ENCODE results near the gene SH3PXD2A.
"Not testable (repeated sequence)": the region's sequence is repeated elsewhere in the genome, so short reads cannot be mapped to it uniquely, and the experiment has no call there.

The SH3PXD2A gene

GRCh38 chr10:103609231-103610082 lies 245.9 kb downstream of the SH3PXD2A start:
- Histone ChIP-seq H3K27me3 (ENCODE audit: control insufficient read depth in 1 of 2, insufficient read depth in 2 of 2, low read length in 2 of 2) (no peaks in the 10 kb centered on the region), H3K9me3 (ENCODE audit: control insufficient read depth in 2 of 2, low read length in 2 of 2) (no peaks in the 10 kb centered on the region), H3K27ac (ENCODE audit: low read length) (no peak overlapping the region), H3K9ac (ENCODE audit: low read length in 2 of 2) (no peak overlapping the region), H3K4me1 (ENCODE audit: control insufficient read depth, insufficient read depth, low read length) (peaks cover 24% of the 10 kb centered on the region), H3K36me3 (ENCODE audit: control insufficient read depth in 2 of 2, insufficient read depth in 2 of 2, low read length in 2 of 2) (peaks cover 50 to 52% of the 10 kb centered on the region in 2 donors), H3K4me3 (ENCODE audit: low read length in 2 of 2) (no peak overlapping the region)

GRCh38 chr10:103608056-103608455 lies 247.3 kb downstream of the SH3PXD2A start:
- H3K27ac ChIP-seq (ENCODE audit: low read length); H3K4me3 ChIP-seq (ENCODE audit: low read length in 2 of 2); H3K9me3 ChIP-seq (ENCODE audit: control insufficient read depth in 2 of 2, low read length in 2 of 2); H3K27me3 ChIP-seq (ENCODE audit: control insufficient read depth in 1 of 2, insufficient read depth in 2 of 2, low read length in 2 of 2); H3K9ac ChIP-seq (ENCODE audit: low read length in 2 of 2): not testable (repeated sequence)
- Histone ChIP-seq H3K36me3 (ENCODE audit: control insufficient read depth in 2 of 2, insufficient read depth in 2 of 2, low read length in 2 of 2) (peaks cover 42 to 54% of the 10 kb centered on the region in 2 donors), H3K4me1 (ENCODE audit: control insufficient read depth, insufficient read depth, low read length) (peaks cover 24% of the 10 kb centered on the region)

GRCh38 chr10:103607051-103607450 lies 248.3 kb downstream of the SH3PXD2A start:
- H3K4me3 ChIP-seq (ENCODE audit: low read length in 2 of 2); H3K27ac ChIP-seq (ENCODE audit: low read length); H3K9ac ChIP-seq (ENCODE audit: low read length in 2 of 2); H3K27me3 ChIP-seq (ENCODE audit: control insufficient read depth in 1 of 2, insufficient read depth in 2 of 2, low read length in 2 of 2); H3K9me3 ChIP-seq (ENCODE audit: control insufficient read depth in 2 of 2, low read length in 2 of 2): not testable (repeated sequence)
- H3K4me1 ChIP-seq (ENCODE audit: control insufficient read depth, insufficient read depth, low read length), result peaks cover 18% of the 10 kb centered on the region
- peaks cover 35 to 54% of the 10 kb centered on the region in 2 donors for H3K36me3 ChIP-seq (ENCODE audit: control insufficient read depth in 2 of 2, insufficient read depth in 2 of 2, low read length in 2 of 2)

GRCh38 chr10:103606097-103606438 lies 249.3 kb downstream of the SH3PXD2A start:
- H3K27me3 ChIP-seq (ENCODE audit: control insufficient read depth in 1 of 2, insufficient read depth in 2 of 2, low read length in 2 of 2); H3K4me3 ChIP-seq (ENCODE audit: low read length in 2 of 2); H3K9me3 ChIP-seq (ENCODE audit: control insufficient read depth in 2 of 2, low read length in 2 of 2); H3K27ac ChIP-seq (ENCODE audit: low read length); H3K9ac ChIP-seq (ENCODE audit: low read length in 2 of 2): not testable (repeated sequence)
- Histone ChIP-seq H3K36me3 (ENCODE audit: control insufficient read depth in 2 of 2, insufficient read depth in 2 of 2, low read length in 2 of 2) (peaks cover 33 to 48% of the 10 kb centered on the region in 2 donors), H3K4me1 (ENCODE audit: control insufficient read depth, insufficient read depth, low read length) (peaks cover 12% of the 10 kb centered on the region)

- Histone ChIP-seq H3K27me3 (ENCODE audit: control insufficient read depth in 1 of 2, insufficient read depth in 2 of 2, low read length in 2 of 2) (no peaks in the 10 kb centered on the region), H3K36me3 (ENCODE audit: control insufficient read depth in 2 of 2, insufficient read depth in 2 of 2, low read length in 2 of 2) (peaks cover 33 to 43% of the 10 kb centered on the region in 2 donors), H3K4me1 (ENCODE audit: control insufficient read depth, insufficient read depth, low read length) (peaks cover 13% of the 10 kb centered on the region), H3K27ac (ENCODE audit: low read length) (no peak overlapping the region), H3K4me3 (ENCODE audit: low read length in 2 of 2) (no peak overlapping the region), H3K9me3 (ENCODE audit: control insufficient read depth in 2 of 2, low read length in 2 of 2) (no peaks in the 10 kb centered on the region), H3K9ac (ENCODE audit: low read length in 2 of 2) (no peak overlapping the region)
Measured at GRCh38 chr10:103605359-103606096, 249.8 kb downstream of the SH3PXD2A start.

GRCh38 chr10:103603382-103603781 lies 252.0 kb downstream of the SH3PXD2A start:
- Histone ChIP-seq H3K4me1 (ENCODE audit: control insufficient read depth, insufficient read depth, low read length) (peaks cover 16% of the 10 kb centered on the region), H3K27me3 (ENCODE audit: control insufficient read depth in 1 of 2, insufficient read depth in 2 of 2, low read length in 2 of 2) (no peaks in the 10 kb centered on the region), H3K4me3 (ENCODE audit: low read length in 2 of 2) (no peak overlapping the region), H3K9ac (ENCODE audit: low read length in 2 of 2) (no peak overlapping the region), H3K27ac (ENCODE audit: low read length) (no peak overlapping the region), H3K9me3 (ENCODE audit: control insufficient read depth in 2 of 2, low read length in 2 of 2) (no peaks in the 10 kb centered on the region), H3K36me3 (ENCODE audit: control insufficient read depth in 2 of 2, insufficient read depth in 2 of 2, low read length in 2 of 2) (peaks cover 20 to 30% of the 10 kb centered on the region in 2 donors)

- H3K9ac ChIP-seq (ENCODE audit: low read length in 2 of 2), result no peak overlapping the region
- no peak overlapping the region for H3K27ac ChIP-seq (ENCODE audit: low read length)
- H3K27me3 ChIP-seq (ENCODE audit: control insufficient read depth in 1 of 2, insufficient read depth in 2 of 2, low read length in 2 of 2), result no peaks in the 10 kb centered on the region
- no peaks in the 10 kb centered on the region for H3K9me3 ChIP-seq (ENCODE audit: control insufficient read depth in 2 of 2, low read length in 2 of 2)
- H3K4me3 ChIP-seq (ENCODE audit: low read length in 2 of 2), result no peak overlapping the region
- peaks cover 16% of the 10 kb centered on the region for H3K4me1 ChIP-seq (ENCODE audit: control insufficient read depth, insufficient read depth, low read length)
- H3K36me3 ChIP-seq (ENCODE audit: control insufficient read depth in 2 of 2, insufficient read depth in 2 of 2, low read length in 2 of 2), result peaks cover 20 to 30% of the 10 kb centered on the region in 2 donors
Measured at GRCh38 chr10:103602852-103603155, 252.6 kb downstream of the SH3PXD2A start.

- Histone ChIP-seq H3K4me3 (ENCODE audit: low read length in 2 of 2) (no peak overlapping the region), H3K4me1 (ENCODE audit: control insufficient read depth, insufficient read depth, low read length) (peaks cover 17% of the 10 kb centered on the region), H3K9ac (ENCODE audit: low read length in 2 of 2) (no peak overlapping the region), H3K27me3 (ENCODE audit: control insufficient read depth in 1 of 2, insufficient read depth in 2 of 2, low read length in 2 of 2) (no peaks in the 10 kb centered on the region), H3K36me3 (ENCODE audit: control insufficient read depth in 2 of 2, insufficient read depth in 2 of 2, low read length in 2 of 2) (peaks cover 20 to 30% of the 10 kb centered on the region in 2 donors), H3K27ac (ENCODE audit: low read length) (no peak overlapping the region), H3K9me3 (ENCODE audit: control insufficient read depth in 2 of 2, low read length in 2 of 2) (no peaks in the 10 kb centered on the region)
Measured at GRCh38 chr10:103602028-103602851, 253.1 kb downstream of the SH3PXD2A start.

GRCh38 chr10:103600956-103601569 lies 254.3 kb downstream of the SH3PXD2A start:
- Histone ChIP-seq H3K9me3 (ENCODE audit: control insufficient read depth in 2 of 2, low read length in 2 of 2) (no peaks in the 10 kb centered on the region), H3K9ac (ENCODE audit: low read length in 2 of 2) (no peak overlapping the region), H3K27ac (ENCODE audit: low read length) (no peak overlapping the region), H3K27me3 (ENCODE audit: control insufficient read depth in 1 of 2, insufficient read depth in 2 of 2, low read length in 2 of 2) (no peaks in the 10 kb centered on the region), H3K4me1 (ENCODE audit: control insufficient read depth, insufficient read depth, low read length) (peaks cover 20% of the 10 kb centered on the region), H3K4me3 (ENCODE audit: low read length in 2 of 2) (no peak overlapping the region), H3K36me3 (ENCODE audit: control insufficient read depth in 2 of 2, insufficient read depth in 2 of 2, low read length in 2 of 2) (peaks cover 20 to 30% of the 10 kb centered on the region in 2 donors)

- H3K4me3 ChIP-seq (ENCODE audit: low read length in 2 of 2), result no peak overlapping the region
- H3K9ac ChIP-seq (ENCODE audit: low read length in 2 of 2), result no peak overlapping the region
- no peaks in the 10 kb centered on the region for H3K27me3 ChIP-seq (ENCODE audit: control insufficient read depth in 1 of 2, insufficient read depth in 2 of 2, low read length in 2 of 2)
- no peaks in the 10 kb centered on the region for H3K9me3 ChIP-seq (ENCODE audit: control insufficient read depth in 2 of 2, low read length in 2 of 2)
- no peak overlapping the region for H3K27ac ChIP-seq (ENCODE audit: low read length)
- H3K36me3 ChIP-seq (ENCODE audit: control insufficient read depth in 2 of 2, insufficient read depth in 2 of 2, low read length in 2 of 2), result peaks cover 18 to 30% of the 10 kb centered on the region in 2 donors
- H3K4me1 ChIP-seq (ENCODE audit: control insufficient read depth, insufficient read depth, low read length), result peaks cover 14% of the 10 kb centered on the region
Measured at GRCh38 chr10:103600325-103600724, 255.1 kb downstream of the SH3PXD2A start.
